ENCODE measurements around the gene UBTF. TPM values are rescaled to one million over a fixed set of nuclear protein-coding genes. Genes with fewer than 3 reads are reported as not detected.

The UBTF gene
- total RNA-seq, 3 donors from 2014 or later: 147 to 158 (median 154) TPM

- Mint-ChIP-seq H3K9me3 (no peaks in the 10 kb centered on the region), H3K27me3 (ENCODE audit: low read depth) (peaks cover 2% of the 10 kb centered on the region), H3K36me3 (ENCODE audit: insufficient read depth) (no peaks in the 10 kb centered on the region), H3K4me3 (no peak overlapping the region), H3K4me1 (ENCODE audit: low read depth) (no peaks in the 10 kb centered on the region)
- ATAC-seq (no peak), DNase-seq (no peak)
Measured at GRCh38 chr17:44229090-44229489, 9.6 kb upstream of the UBTF start.

DNA sequence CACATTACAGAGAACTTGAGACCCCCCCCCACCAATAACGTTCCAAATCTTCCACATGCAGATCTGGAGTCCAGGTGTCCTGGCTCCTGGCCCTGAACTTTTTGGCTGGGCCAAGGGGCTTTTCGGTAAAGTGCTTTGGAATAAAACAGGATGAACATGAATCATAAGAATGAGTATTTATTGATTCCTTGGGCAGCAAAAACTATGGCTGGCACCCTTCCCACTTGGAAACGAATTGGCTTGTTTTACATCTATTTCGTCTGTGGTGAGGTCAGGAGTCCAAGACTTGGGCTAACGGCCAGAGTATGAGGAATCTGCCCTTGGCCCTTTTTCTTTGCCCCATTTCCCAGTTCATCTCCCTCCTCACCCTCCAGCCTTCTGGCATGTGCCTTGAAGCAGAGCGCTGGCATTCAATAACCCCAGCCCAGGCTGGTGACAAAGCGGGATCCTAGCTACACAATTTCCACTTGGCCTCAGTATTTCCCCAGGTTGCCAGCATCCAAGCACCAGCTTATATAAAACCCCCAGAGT, 4.1 kb upstream of the UBTF start:
- Mint-ChIP-seq H3K36me3 (ENCODE audit: insufficient read depth) (no peaks in the 10 kb centered on the region), H3K27me3 (ENCODE audit: low read depth) (no peaks in the 10 kb centered on the region), H3K9me3 (no peaks in the 10 kb centered on the region), H3K4me1 (ENCODE audit: low read depth) (peaks cover 11% of the 10 kb centered on the region), H3K4me3 (no peak overlapping the region)
- DNase-seq (no peak), ATAC-seq (no peak)

- Mint-ChIP-seq H3K9me3 (no peaks in the 10 kb centered on the region), H3K4me3 (peak overlapping the region; percentile 92), H3K36me3 (ENCODE audit: insufficient read depth) (peaks cover 3% of the 10 kb centered on the region), H3K4me1 (ENCODE audit: low read depth) (peaks cover 16% of the 10 kb centered on the region), H3K27me3 (ENCODE audit: low read depth) (no peaks in the 10 kb centered on the region)
- DNase-seq: no peak
- no peak for ATAC-seq
Measured at GRCh38 chr17:44222112-44222869, 2.8 kb upstream of the UBTF start.

- peaks cover 6% of the 10 kb centered on the region for H3K36me3 Mint-ChIP-seq (ENCODE audit: insufficient read depth)
- H3K4me3 Mint-ChIP-seq: peak overlapping the region; percentile 92
- H3K9me3 Mint-ChIP-seq: no peaks in the 10 kb centered on the region
- DNase-seq (no peak), ATAC-seq (no peak)
- H3K27me3 Mint-ChIP-seq (ENCODE audit: low read depth): no peaks in the 10 kb centered on the region
- peaks cover 20% of the 10 kb centered on the region for H3K4me1 Mint-ChIP-seq (ENCODE audit: low read depth)
Measured at GRCh38 chr17:44221862-44222111, 2.3 kb upstream of the UBTF start.

- Mint-ChIP-seq H3K4me3 (peak overlapping the region; percentile 92), H3K27me3 (ENCODE audit: low read depth) (no peaks in the 10 kb centered on the region), H3K36me3 (ENCODE audit: insufficient read depth) (peaks cover 10% of the 10 kb centered on the region), H3K4me1 (ENCODE audit: low read depth) (peaks cover 25% of the 10 kb centered on the region), H3K9me3 (no peaks in the 10 kb centered on the region)
- peak; percentile 22 to 23 for ATAC-seq
- peak; percentile 40 for DNase-seq
Measured at GRCh38 chr17:44221084-44221861, 1.8 kb upstream of the UBTF start.

DNA sequence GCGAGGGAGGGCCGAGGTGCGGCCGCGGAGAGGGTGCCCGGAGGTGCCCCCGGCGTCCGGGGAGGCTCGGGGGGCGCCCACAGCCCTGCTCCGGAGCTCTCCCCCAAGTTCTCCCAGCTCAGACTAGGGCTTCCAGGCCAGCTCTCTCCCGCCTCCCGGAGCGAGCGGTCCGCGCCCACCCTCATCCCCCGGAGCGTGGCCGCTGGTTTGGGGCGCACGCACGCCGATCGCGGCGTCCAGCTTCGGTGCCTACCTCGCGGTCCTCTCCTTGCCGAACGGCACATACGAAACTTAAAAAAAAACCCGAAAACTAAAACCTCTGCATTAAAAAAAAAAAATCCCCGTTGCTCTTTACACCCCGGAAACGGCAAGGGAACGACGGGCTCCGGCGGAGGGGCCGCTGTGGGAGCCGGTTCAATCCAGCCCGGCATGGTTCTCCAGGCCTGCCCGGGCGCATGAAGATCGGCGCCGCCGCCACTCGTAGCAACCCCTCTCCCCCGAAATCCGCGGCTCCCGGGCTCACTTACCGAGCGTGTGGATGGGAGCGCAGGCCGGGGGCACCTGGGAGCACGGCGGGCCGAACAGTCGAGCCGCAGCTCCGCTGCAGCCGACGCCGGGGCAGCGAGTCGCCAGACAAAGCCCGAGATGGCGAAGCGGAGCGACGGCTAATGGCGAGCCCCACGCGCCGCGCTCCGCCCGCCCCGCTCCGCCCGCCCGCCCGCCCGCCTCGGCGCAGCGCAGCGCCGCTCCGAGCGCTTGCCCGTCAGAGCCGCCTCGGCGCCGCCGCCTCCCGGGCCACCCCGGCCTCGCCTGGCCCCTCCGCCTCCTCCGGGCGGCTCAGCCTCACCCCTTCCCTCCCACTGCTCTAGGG, 973 bp upstream of the UBTF start:
- DNase-seq (peak; percentile 44), ATAC-seq (peak; percentile 15 to 23)
- Mint-ChIP-seq H3K9me3 (no peaks in the 10 kb centered on the region), H3K27me3 (ENCODE audit: low read depth) (no peaks in the 10 kb centered on the region), H3K4me3 (peak overlapping the region; percentile 92), H3K4me1 (ENCODE audit: low read depth) (peaks cover 33% of the 10 kb centered on the region), H3K36me3 (ENCODE audit: insufficient read depth) (peaks cover 17% of the 10 kb centered on the region)

GRCh38 chr17:44219108-44219615, 313 bp downstream of the UBTF start:
- H3K9me3 Mint-ChIP-seq: no peaks in the 10 kb centered on the region
- H3K36me3 Mint-ChIP-seq (ENCODE audit: insufficient read depth): peaks cover 29% of the 10 kb centered on the region
- DNase-seq (peak; percentile 59), ATAC-seq (peak; percentile 58 to 62)
- no peak overlapping the region for H3K4me3 Mint-ChIP-seq
- peaks cover 46% of the 10 kb centered on the region for H3K4me1 Mint-ChIP-seq (ENCODE audit: low read depth)
- no peaks in the 10 kb centered on the region for H3K27me3 Mint-ChIP-seq (ENCODE audit: low read depth)

DNA sequence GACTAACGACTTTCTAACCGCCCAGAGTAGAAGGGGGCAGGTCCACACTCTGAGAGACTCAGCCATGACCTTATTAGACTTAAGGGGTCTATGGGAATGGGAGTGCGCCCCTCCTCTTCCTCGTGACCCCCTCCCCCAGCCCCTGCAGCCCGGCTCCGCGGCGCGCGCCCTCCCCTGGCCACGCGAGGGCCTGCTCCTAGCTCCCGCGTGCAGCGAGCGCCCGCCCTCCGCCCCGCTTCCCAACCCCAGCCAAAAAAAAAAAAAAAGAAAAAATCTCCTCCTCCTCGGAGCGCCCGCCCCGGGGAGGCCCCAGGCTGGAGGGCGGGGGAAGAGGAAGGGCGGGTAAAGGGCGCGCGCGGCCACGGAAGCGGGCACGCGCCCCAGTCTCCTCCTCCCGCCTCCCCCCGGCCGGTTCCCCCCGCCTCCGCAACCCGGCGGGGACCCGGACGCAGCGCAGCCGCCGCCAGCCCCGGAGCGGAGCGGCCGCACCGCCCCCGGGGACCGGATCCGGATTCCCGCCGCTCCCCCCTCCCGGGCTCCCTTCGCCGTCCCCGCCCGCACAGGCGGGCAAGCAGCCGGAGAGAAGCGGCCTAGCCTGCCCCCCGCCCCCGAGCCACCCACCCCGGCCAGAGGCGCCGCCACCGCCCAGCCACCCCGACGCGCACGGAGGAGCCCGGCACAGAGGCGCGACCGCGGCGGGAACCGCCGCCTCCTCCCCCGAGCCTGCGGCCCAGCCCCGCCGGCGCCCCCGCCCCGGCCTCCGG, 949 bp downstream of the UBTF start:
- H3K4me3 Mint-ChIP-seq: peak overlapping the region; percentile 84
- H3K9me3 Mint-ChIP-seq: no peaks in the 10 kb centered on the region
- H3K36me3 Mint-ChIP-seq (ENCODE audit: insufficient read depth): peaks cover 35% of the 10 kb centered on the region
- peak; percentile 86 for DNase-seq
- H3K27me3 Mint-ChIP-seq (ENCODE audit: low read depth): no peaks in the 10 kb centered on the region
- peaks cover 52% of the 10 kb centered on the region for H3K4me1 Mint-ChIP-seq (ENCODE audit: low read depth)
- ATAC-seq: peak; percentile 35 to 36

DNA sequence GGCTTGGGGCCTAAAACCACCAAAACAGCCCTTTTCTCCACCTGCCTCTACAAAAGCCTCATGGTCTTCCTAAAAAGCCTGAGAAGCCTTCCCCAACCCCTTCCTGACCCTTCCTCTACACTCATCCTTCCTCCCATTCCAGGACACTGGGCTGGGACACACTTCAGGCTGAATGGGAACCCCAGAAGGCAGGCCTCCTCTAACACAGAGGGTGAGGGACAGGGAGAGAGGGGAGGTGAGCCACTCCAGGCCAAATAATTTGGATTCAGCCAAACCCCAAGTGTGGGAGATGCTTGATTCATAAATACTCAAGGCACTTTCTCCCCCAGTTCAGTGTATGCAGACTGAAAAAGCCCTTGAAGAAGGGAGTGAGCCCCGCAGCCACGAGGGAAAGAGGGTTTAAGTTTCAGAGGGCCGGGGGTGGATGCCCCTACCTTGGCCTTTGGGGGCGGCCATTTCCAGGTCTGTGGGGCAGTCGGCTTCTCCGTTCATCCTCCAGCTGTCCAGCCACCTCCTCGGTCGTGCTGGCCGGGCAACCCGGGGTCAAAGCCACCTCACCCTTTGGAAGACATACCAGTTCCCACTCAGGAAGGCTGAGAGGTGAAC, 1.6 kb downstream of the UBTF start:
- H3K9me3 Mint-ChIP-seq: no peaks in the 10 kb centered on the region
- H3K4me1 Mint-ChIP-seq (ENCODE audit: low read depth): peaks cover 58% of the 10 kb centered on the region
- H3K36me3 Mint-ChIP-seq (ENCODE audit: insufficient read depth): peaks cover 36% of the 10 kb centered on the region
- no peak for ATAC-seq
- DNase-seq: no peak
- H3K4me3 Mint-ChIP-seq: peak overlapping the region; percentile 84
- no peaks in the 10 kb centered on the region for H3K27me3 Mint-ChIP-seq (ENCODE audit: low read depth)

DNA sequence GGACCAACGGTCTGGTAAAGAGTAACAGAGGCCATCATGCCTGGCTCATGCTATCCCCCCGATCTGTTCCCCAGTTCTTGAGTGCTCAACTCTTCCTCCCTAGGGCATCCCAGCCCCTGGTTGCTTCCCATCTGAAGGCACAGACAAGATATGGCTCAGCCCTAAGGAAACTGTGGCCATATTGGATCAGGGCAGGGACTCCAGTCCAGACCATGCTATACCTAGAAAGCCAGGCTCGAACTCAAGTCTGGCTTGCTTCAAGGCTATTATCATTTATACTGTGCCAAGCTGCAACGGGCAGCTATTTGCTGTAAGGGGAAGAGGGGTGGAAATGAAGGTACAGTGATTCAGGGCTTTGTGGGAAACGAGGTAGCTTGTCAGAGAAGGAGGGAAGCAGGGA, 2.8 kb downstream of the UBTF start:
- no peaks in the 10 kb centered on the region for H3K9me3 Mint-ChIP-seq
- H3K27me3 Mint-ChIP-seq (ENCODE audit: low read depth): no peaks in the 10 kb centered on the region
- H3K4me1 Mint-ChIP-seq (ENCODE audit: low read depth): peaks cover 52% of the 10 kb centered on the region
- peak overlapping the region; percentile 84 for H3K4me3 Mint-ChIP-seq
- peaks cover 36% of the 10 kb centered on the region for H3K36me3 Mint-ChIP-seq (ENCODE audit: insufficient read depth)
- ATAC-seq (no peak), DNase-seq (no peak)

DNA sequence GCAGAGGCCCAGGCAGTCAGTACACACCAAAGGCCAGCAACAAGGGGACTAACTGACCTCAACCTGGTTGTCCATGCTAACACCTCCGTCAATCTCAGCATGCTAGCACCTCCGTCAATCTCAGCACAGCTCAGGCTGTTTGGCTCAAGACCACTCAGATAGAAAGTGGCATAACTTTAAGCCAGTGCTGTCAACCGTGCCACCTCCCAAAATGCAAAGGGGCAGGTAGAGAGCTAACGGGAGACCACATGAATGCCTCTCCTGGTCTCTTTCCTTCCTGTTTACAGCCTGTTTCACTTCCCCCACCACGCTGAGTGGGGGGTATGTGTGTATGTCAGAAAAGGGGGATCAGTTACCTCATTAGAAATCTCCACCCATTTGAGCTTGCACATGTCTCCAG, 3.3 kb downstream of the UBTF start:
- DNase-seq: no peak

GRCh38 chr17:44214896-44215295, 4.6 kb downstream of the UBTF start:
- peak overlapping the region; percentile 25 for H3K4me3 Mint-ChIP-seq
- no peaks in the 10 kb centered on the region for H3K27me3 Mint-ChIP-seq (ENCODE audit: low read depth)
- no peak for ATAC-seq
- H3K9me3 Mint-ChIP-seq: no peaks in the 10 kb centered on the region
- peaks cover 39% of the 10 kb centered on the region for H3K36me3 Mint-ChIP-seq (ENCODE audit: insufficient read depth)
- DNase-seq: no peak
- H3K4me1 Mint-ChIP-seq (ENCODE audit: low read depth): peaks cover 63% of the 10 kb centered on the region

More for the DNA sequence above, 3.3 kb downstream of the UBTF start:
- peaks cover 36% of the 10 kb centered on the region for H3K36me3 Mint-ChIP-seq (ENCODE audit: insufficient read depth)
- peaks cover 56% of the 10 kb centered on the region for H3K4me1 Mint-ChIP-seq (ENCODE audit: low read depth)
- peak overlapping the region; percentile 84 for H3K4me3 Mint-ChIP-seq
- ATAC-seq: no peak
- H3K27me3 Mint-ChIP-seq (ENCODE audit: low read depth): no peaks in the 10 kb centered on the region
- H3K9me3 Mint-ChIP-seq: no peaks in the 10 kb centered on the region

DNA sequence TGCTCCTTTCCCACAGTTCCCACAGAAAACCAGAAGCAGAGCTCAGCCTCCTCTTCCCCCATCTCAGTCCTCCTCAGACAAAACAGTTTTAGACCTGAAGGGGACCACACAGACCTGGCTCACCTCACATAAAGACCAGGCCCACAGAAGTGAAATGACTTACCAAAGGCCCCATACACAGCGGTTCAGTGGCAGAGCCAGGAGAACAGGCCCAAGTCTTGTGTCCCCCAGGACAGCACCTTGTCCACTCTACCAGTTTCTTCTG, 5.3 kb downstream of the UBTF start:
- DNase-seq: no peak
- Mint-ChIP-seq H3K27me3 (ENCODE audit: low read depth) (no peaks in the 10 kb centered on the region), H3K36me3 (ENCODE audit: insufficient read depth) (peaks cover 43% of the 10 kb centered on the region), H3K4me1 (ENCODE audit: low read depth) (peaks cover 68% of the 10 kb centered on the region), H3K9me3 (no peaks in the 10 kb centered on the region), H3K4me3 (no peak overlapping the region)
- no peak for ATAC-seq

All from activated T-cell treated with anti-CD3 and anti-CD28 coated beads, Interleukin-2, amount 50 U/mL, for 4 hours (primary cell).